Endothelial cell (in vitro differentiated cells): Measurements from ENCODE around the gene PRICKLE1. TPM values are rescaled to one million over a fixed set of nuclear protein-coding genes. Genes with fewer than 3 reads are reported as not detected.

ENCODE experiments used
- DNase-seq: peaks from one replicate; pipeline ENCODE4 v3.0.0; 2021; ENCODE audit warnings: low spot score
- H3K27ac Mint-ChIP-seq: one replicate; pipeline ENCODE4 v1.8.0; 2021; ENCODE audit warnings: mixed read lengths, inconsistent platforms; ENCODE audit not compliant: unreplicated experiment
- H3K27me3 Mint-ChIP-seq: one replicate; pipeline ENCODE4 v1.8.0; 2021; ENCODE audit warnings: mild to moderate bottlenecking, moderate library complexity, mixed read lengths, inconsistent platforms; ENCODE audit not compliant: unreplicated experiment
- H3K36me3 Mint-ChIP-seq: one replicate; pipeline ENCODE4 v1.8.0; 2021; ENCODE audit warnings: mild to moderate bottlenecking, low read depth, mixed read lengths, inconsistent platforms; ENCODE audit not compliant: unreplicated experiment
- H3K4me1 Mint-ChIP-seq: one replicate; pipeline ENCODE4 v1.8.0; 2021; ENCODE audit warnings: mild to moderate bottlenecking, mixed read lengths, inconsistent platforms; ENCODE audit not compliant: unreplicated experiment
- H3K4me3 Mint-ChIP-seq: one replicate; pipeline ENCODE4 v1.8.0; 2021; ENCODE audit warnings: mild to moderate bottlenecking, mixed read lengths, inconsistent platforms; ENCODE audit not compliant: unreplicated experiment
- H3K9me3 Mint-ChIP-seq: one replicate; pipeline ENCODE4 v1.8.0; 2021; ENCODE audit warnings: mixed read lengths, inconsistent platforms; ENCODE audit not compliant: unreplicated experiment
- CTCF ChIP-seq: fragments of 200-600 bp; sonication (generic); IDR thresholded peaks from one replicate; pipeline ENCODE4 v1.5.0; 2021; ENCODE audit warnings: antibody characterized with exemption; ENCODE audit not compliant: unreplicated experiment
- total RNA-seq: library from RNA; stranded (reverse); fragmentation: NEBNext Ultra II Directional; extraction: Animal tissue kit (Norgen Biotek cat#: 25700); gene quantifications from one replicate; pipeline ENCODE4 v1.2.1, GENCODE V29; 2021; ENCODE audit not compliant: unreplicated experiment

Gene PRICKLE1
- total RNA-seq, 1 donor from 2014 or later = 15.6 TPM

- no peak overlapping the region for H3K4me3 Mint-ChIP-seq
- no peak for DNase-seq
- H3K9me3 Mint-ChIP-seq = no peaks in the 10 kb centered on the region
- no peaks in the 10 kb centered on the region for H3K27me3 Mint-ChIP-seq
- H3K36me3 Mint-ChIP-seq = no peaks in the 10 kb centered on the region
- no peak for TF ChIP-seq CTCF
- no peak overlapping the region for H3K27ac Mint-ChIP-seq
- no peaks in the 10 kb centered on the region for H3K4me1 Mint-ChIP-seq
Measured at GRCh38 chr12:42631513-42631912, 42.0 kb upstream of the PRICKLE1 start.

GRCh38 chr12:42630314-42630713 lies 40.8 kb upstream of the PRICKLE1 start:
- Mint-ChIP-seq H3K27ac (no peak overlapping the region), H3K36me3 (no peaks in the 10 kb centered on the region), H3K9me3 (no peaks in the 10 kb centered on the region), H3K27me3 (no peaks in the 10 kb centered on the region), H3K4me1 (no peaks in the 10 kb centered on the region), H3K4me3 (no peak overlapping the region)
- TF ChIP-seq CTCF = no peak
- DNase-seq = no peak

- TF ChIP-seq CTCF = no peak
- no peak for DNase-seq
- Mint-ChIP-seq H3K9me3 (no peaks in the 10 kb centered on the region), H3K4me3 (no peak overlapping the region), H3K27me3 (no peaks in the 10 kb centered on the region), H3K36me3 (no peaks in the 10 kb centered on the region), H3K27ac (no peak overlapping the region), H3K4me1 (no peaks in the 10 kb centered on the region)
Measured at GRCh38 chr12:42627151-42627550, 37.6 kb upstream of the PRICKLE1 start.

GRCh38 chr12:42625611-42626010 lies 36.1 kb upstream of the PRICKLE1 start:
- H3K4me1 Mint-ChIP-seq = no peaks in the 10 kb centered on the region
- no peak for TF ChIP-seq CTCF
- no peak overlapping the region for H3K27ac Mint-ChIP-seq
- no peak overlapping the region for H3K4me3 Mint-ChIP-seq
- no peaks in the 10 kb centered on the region for H3K9me3 Mint-ChIP-seq
- DNase-seq = no peak
- H3K36me3 Mint-ChIP-seq = no peaks in the 10 kb centered on the region
- no peaks in the 10 kb centered on the region for H3K27me3 Mint-ChIP-seq

GRCh38 chr12:42617622-42618021 lies 28.1 kb upstream of the PRICKLE1 start:
- H3K4me3 Mint-ChIP-seq = no peak overlapping the region
- no peak for TF ChIP-seq CTCF
- H3K4me1 Mint-ChIP-seq = no peaks in the 10 kb centered on the region
- DNase-seq = no peak
- H3K27me3 Mint-ChIP-seq = peaks cover 2% of the 10 kb centered on the region
- H3K36me3 Mint-ChIP-seq = peaks cover 2% of the 10 kb centered on the region
- H3K9me3 Mint-ChIP-seq = no peaks in the 10 kb centered on the region
- no peak overlapping the region for H3K27ac Mint-ChIP-seq
